Activated CD4-positive, alpha-beta T cell treated with anti-CD3 and anti-CD28 coated beads, Interleukin-2, Interleukin-4, amounts not matched to agents 100 ng/mL and 50 ng/mL, durations not matched to agents 16 hours and 8 hours (primary cell): ENCODE measurements around the gene COL6A5.
"Not testable (repeated sequence)": the region's sequence is repeated elsewhere in the genome, so short reads cannot be mapped to it uniquely, and the experiment has no call there.

Experiments used
- DNase-seq: peaks from one replicate; pipeline ENCODE4 v3.0.0-alpha.2; 2020; ENCODE audit warnings: low spot score

The COL6A5 gene

DNA sequence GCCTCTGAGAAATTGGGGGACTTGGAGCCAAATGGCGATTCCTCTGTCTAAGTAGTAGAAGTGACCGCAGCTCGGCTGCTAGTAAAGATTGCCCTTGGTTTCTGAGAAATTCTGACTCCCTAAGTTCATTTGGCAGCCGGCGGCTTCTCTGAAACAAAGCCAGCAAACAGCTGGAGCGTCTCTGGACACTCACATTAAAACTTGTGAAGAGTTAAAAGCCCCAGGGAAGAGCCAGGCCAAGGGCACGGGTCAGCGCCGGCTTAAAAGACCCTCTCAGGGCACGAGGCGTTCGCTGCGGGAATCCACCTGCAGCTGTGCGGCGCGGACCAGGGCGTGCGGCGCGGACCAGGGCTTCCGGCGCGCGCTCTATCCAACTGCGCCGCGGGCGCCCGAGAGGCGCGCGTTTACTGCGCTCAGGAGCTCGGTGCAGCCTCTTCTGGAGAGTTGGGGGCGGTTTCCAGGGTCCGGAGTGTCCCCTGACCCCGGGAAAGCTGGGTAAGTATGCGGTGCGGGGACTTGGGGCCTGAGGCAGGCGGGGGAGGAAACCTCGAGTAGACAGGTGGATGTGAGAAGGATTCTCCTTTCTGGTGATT is at the start of gene COL6A5:
Gene COL6A5 (plus strand): TSS at position 186 of the 593 bp plus-strand sequence. CDS start 27,967 bp downstream, outside the sequence.
- DNase-seq, result no peak

GRCh38 chr3:130299531-130299930 is 45.9 kb upstream of the COL6A5 start:
- no peak for DNase-seq

GRCh38 chr3:130300888-130301287 is 44.6 kb upstream of the COL6A5 start:
- no peak for DNase-seq

- no peak for DNase-seq
Measured at GRCh38 chr3:130310109-130310508, 35.4 kb upstream of the COL6A5 start.

- no peak for DNase-seq
Measured at GRCh38 chr3:130312374-130312773, 33.1 kb upstream of the COL6A5 start.

DNA sequence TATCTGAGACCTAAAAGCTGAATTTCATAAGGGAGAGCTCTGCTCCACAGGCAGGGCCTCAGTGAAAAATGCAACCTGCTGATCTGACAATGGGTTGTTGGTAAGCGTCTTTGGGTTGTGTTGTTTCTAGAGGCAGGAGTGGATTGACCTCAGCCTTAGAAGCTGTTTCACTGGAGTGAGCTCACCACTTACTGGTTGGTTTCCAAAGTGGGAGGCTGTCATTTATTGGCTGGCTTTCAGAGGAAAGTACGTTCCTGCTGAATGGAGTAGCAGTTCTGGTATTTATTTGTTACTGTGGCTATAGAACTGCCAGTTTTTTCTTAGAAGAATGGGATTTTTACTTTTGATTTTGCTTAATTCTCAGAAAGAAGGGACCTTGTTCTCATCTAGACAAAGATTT is 29.3 kb upstream of the COL6A5 start:
- no peak for DNase-seq

DNA sequence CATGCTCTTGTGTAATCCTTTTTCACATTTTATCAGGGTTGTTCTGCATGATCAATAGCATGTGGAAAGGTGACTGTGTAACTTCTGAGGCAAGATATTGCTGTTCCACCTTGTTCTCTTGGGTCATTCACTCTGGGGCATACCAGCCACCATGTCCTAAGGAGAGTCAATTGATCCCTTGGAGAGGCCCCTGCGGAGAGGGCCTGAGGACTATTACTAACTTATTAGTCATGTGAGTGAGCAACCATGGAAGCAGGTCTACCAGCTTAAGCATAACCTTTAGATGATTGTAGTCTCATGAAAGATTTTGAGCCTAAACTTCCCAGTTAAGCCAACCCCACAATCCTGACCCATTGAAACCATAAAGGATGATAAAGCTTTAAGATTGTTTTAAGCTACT is 22.0 kb upstream of the COL6A5 start:
- DNase-seq, result no peak

DNA sequence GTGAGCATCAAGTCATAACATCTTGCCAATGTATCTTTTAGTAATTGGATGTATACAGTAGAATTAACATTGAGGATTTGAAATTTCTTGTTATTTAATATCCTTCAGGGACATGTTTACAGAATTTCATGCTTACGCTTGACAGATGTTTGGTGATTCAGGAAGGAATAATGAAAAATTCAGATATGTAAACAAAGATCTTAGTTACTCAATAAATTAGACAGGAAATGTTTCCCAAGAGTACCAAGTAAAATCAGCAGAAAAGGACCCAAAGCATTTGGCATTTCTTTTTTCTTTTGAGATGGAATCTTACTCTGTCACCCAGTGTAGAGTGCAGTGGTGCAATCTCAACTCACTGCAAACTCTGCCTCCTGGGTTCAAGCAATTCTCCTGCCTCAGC is 4.7 kb upstream of the COL6A5 start:
- no peak for DNase-seq

DNA sequence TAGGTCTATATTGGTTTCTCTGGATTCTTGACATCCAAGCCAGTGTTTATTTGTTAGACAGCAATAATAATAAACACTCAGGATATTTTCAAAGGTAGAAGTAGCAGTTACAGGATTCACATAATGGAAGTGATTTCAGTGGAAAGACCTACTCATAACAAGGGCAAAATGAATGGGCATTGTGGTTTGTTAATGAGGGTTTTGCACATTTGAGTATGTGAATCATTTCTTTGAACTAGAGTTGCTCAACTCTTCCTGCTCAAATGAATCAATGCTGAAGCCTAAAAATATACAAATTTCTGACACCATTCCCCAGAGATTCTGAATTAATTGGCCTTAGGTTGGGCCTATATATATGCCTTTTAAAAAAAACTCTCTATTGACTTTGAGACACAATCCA is 4.1 kb upstream of the COL6A5 start:
- peak; percentile 70 for DNase-seq

GRCh38 chr3:130341882-130342281 is 3.6 kb upstream of the COL6A5 start:
- peak; percentile 17 for DNase-seq

DNA sequence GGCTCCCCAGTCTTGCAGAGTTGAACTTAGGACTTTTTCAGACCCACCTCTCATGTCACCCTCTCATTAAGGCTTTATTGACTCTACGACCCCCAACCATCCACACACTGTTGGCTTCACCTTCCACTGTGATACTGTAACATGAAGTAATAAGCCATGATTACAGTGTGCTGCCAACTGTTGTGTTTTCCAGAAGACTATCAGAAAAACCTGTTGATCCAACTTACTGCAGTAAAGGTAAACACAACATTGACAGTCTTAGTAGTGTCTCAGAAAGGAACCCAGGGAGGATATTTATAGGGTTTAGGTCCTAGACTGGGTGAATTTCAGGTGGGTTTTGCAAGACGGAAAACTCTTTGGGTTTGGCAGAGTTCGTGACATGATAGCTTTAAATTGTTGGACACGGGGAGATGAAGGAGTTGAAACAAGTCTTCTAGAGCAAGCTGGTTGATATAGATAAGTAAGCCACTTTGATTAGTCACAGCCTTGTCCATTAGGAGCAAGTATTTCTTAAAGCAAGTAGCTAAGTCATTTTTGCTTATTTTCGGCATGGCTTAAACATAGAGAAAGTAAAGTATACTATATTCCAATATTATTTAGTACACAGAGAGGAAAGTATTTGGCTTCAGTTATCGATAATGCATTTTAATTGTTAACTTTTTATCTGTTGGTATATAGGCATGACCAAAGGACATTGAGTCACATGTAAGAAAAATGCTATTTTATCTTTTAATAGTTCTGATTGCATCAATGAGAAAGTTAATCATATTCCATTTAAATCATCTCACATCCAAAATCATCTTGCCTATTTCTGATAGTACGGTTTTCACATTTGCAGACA is 2.4 kb upstream of the COL6A5 start:
- DNase-seq, result no peak

DNA sequence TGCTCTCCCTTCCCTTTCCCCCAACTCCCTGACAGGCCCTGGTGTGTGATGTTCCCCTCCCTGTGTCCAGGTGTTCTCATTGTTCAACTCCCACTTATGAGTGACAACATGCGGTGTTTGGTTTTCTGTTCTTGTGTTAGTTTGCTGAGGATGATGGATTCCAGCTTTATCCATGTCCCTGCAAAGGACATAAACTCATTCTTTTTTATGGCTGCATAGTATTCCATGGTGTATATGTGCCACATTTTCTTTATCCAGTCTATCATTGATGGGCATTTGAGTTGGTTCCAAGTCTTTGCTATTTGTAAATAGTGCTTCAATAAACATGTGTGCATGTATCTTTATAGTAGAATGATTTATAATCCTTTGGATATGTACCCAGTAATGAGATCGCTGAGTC is 2.8 kb downstream of the COL6A5 start:
- DNase-seq, result not testable (repeated sequence)

GRCh38 chr3:130354430-130354829 is 9.0 kb downstream of the COL6A5 start:
- DNase-seq, result peak; percentile 28

- DNase-seq, result no peak
Measured at GRCh38 chr3:130374033-130374432, 28.6 kb downstream of the COL6A5 start.

GRCh38 chr3:130374908-130375307 is 29.4 kb downstream of the COL6A5 start:
- no peak for DNase-seq

GRCh38 chr3:130377960-130378676 is 32.6 kb downstream of the COL6A5 start:
- no peak for DNase-seq

- DNase-seq, result no peak
Measured at GRCh38 chr3:130378677-130379191, 33.3 kb downstream of the COL6A5 start.

- DNase-seq, result no peak
Measured at GRCh38 chr3:130379274-130379673, 33.8 kb downstream of the COL6A5 start.

- no peak for DNase-seq
Measured at GRCh38 chr3:130380398-130380797, 34.9 kb downstream of the COL6A5 start.

DNA sequence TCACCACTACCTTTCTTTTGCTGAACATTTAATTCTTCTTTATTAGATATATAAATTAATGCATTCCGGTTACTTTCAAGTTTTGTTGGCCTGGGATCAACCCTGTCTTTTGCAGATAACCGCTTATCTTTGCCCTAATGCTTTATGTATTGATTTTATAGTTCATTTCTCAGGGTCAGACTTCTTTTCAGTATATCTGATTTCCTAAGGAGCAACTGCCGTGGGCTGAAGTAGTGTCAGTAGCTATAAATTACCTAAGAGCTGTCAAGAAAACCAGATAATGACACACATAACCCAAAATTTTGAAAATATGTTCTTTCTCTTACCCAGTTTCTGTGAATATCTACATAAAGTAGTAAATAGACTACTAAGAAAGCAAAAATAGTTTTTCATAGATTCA is 38.0 kb downstream of the COL6A5 start:
- no peak for DNase-seq

DNA sequence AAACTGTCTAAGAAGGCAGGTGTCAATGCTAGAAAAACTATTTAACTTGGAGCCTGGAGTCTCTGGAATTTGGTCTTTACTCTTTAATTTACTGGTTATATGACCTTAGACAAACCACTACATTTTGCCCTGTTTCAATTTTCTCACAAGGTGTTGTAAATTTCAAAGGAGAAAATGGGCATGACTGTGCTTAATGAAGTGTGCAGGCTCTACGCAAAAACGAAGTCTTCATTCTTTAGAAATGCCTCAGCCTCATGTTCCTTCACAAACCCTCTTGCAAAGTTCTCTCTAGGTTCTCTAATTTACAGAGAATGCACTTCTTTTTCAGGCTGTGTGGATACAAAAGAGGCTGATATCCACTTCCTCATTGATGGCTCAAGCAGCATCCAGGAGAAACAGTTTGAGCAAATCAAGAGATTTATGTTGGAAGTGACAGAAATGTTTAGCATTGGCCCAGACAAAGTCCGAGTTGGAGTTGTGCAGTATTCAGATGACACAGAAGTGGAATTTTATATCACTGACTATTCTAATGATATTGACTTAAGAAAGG is 39.1 kb downstream of the COL6A5 start:
- no peak for DNase-seq

DNA sequence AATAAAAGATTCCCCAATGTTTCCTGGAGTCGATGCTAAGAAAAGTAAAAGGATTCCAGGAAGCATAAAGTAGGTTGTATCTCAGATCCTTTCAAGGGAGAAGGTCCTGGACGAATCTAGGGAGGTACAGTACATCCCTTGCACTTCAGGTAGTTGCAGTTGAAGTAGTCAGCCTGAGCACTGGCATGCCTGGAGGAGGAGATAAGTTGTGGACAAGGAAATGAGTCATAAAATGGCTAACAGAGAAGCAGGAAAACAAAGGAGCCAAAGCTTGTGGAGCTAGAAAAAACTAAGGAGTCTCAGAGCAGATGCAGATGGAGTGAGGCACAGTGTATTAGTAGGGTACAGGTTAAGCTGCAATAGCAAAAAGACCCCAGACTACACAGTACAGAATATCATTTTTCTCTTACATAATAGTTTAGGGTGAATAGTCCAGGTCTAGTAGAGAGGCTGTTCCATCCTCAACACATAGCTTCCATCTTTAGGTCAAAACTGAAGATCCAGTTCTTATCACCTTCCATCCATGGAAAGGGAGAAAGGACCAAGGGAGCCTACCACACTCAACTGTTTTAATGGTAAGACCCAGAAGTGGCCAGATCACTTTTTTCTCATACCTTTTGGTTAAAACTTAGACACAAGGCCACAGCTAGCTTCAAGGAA is 41.3 kb downstream of the COL6A5 start:
- DNase-seq, result no peak
